Mucosa of rectum (tissue), 2 donors: ENCODE results near the gene SSTR5.

Source experiments
- H3K27ac ChIP-seq, 2 donors: one replicate each; pipeline ENCODE4 v1.7.0; 2013; ENCODE audit warnings: inconsistent platforms in 2 of 2, low read depth in 2 of 2, low read length in 2 of 2
- H3K27me3 ChIP-seq, 2 donors: one replicate each; pipeline ENCODE4 v1.7.0; 2013; ENCODE audit warnings: low read length in 2 of 2; ENCODE audit not compliant: control insufficient read depth in 2 of 2, insufficient read depth in 2 of 2
- H3K36me3 ChIP-seq, 2 donors: one replicate each; pipeline ENCODE4 v1.7.0; 2013; ENCODE audit warnings: low read length in 2 of 2; ENCODE audit not compliant: control insufficient read depth in 2 of 2, insufficient read depth in 2 of 2
- H3K4me1 ChIP-seq, 2 donors: one replicate each; pipeline ENCODE4 v1.7.0; 2013; ENCODE audit warnings: low read length in 2 of 2, mild to moderate bottlenecking in 1 of 2; ENCODE audit not compliant: control insufficient read depth in 2 of 2, insufficient read depth in 2 of 2
- H3K4me3 ChIP-seq, 2 donors: one replicate each; pipeline ENCODE4 v1.7.0; 2013; ENCODE audit warnings: low read length in 2 of 2
- H3K9ac ChIP-seq, 2 donors: one replicate each; pipeline ENCODE4 v1.7.0; 2013; ENCODE audit warnings: low read length in 2 of 2, low read depth in 1 of 2, mild to moderate bottlenecking in 1 of 2
- H3K9me3 ChIP-seq, 2 donors: one replicate each; pipeline ENCODE4 v1.7.0; 2013; ENCODE audit warnings: low read length in 2 of 2; ENCODE audit not compliant: control insufficient read depth in 2 of 2
- donor health status: healthy.
- donor health status: Normal muscosa, but diverticular disease.

SSTR5 gene

GRCh38 chr16:1053700-1054368, 18.7 kb upstream of the SSTR5 start:
- Histone ChIP-seq H3K9me3 (peaks cover 0 to 2% of the 10 kb centered on the region in 2 donors), H3K4me1 (no peaks in the 10 kb centered on the region), H3K9ac (no peak overlapping the region), H3K27me3 (peaks cover 2 to 6% of the 10 kb centered on the region in 2 donors), H3K4me3 (no peak overlapping the region), H3K36me3 (no peaks in the 10 kb centered on the region), H3K27ac (no peak overlapping the region)

DNA sequence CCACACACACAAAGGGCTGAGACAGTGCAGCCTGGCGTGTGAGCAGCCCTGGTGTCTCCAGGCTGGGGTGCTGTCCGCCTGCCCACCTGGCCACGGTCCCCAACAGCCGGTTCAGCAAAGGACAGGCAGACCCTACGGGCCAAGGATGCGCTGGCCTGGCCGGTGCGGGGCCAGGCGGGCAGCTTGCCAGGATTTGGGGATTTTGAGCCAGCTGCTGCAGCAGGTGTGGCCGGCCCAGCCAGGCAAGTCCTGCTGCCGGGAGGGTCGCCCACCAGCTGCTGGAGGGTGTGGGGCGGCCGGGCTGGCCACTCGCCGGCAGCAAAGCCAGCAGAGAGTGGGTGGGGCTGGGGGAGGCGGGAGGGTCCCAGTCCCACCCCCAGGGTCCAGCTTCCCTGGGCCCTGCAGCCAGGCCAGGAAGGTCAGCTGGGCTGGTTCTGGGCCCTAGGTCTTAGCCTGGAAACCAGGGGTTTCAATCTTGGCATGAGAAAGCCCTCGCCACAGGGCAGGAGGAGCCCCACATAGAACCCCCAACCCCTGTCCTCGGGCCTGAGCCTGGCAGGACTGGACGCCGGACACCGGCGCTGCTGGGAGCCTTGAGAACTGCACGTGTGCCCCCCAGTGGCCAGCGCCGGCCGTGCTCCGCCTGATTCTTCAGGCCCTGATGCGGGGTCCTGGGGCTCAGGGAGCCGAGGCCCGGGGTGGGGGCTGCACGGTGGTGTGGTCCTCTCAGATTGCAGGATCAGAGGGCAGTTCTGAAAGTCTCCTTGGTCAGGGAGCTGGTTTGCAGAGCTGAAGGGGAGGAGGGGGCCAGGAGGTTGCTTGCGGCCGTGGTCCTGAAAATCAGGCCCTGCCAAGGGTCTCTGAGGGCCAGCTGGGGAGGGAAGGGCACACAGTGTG, 17.6 kb upstream of the SSTR5 start:
- H3K27ac ChIP-seq = no peak overlapping the region
- no peaks in the 10 kb centered on the region for H3K4me1 ChIP-seq
- H3K36me3 ChIP-seq = no peaks in the 10 kb centered on the region
- H3K4me3 ChIP-seq = no peak overlapping the region
- H3K27me3 ChIP-seq = peaks cover 0 to 2% of the 10 kb centered on the region in 2 donors
- peaks cover 0 to 2% of the 10 kb centered on the region in 2 donors for H3K9me3 ChIP-seq
- H3K9ac ChIP-seq = no peak overlapping the region

- no peak overlapping the region for H3K9ac ChIP-seq
- no peaks in the 10 kb centered on the region for H3K36me3 ChIP-seq
- no peaks in the 10 kb centered on the region for H3K4me1 ChIP-seq
- peaks cover 0 to 2% of the 10 kb centered on the region in 2 donors for H3K27me3 ChIP-seq
- H3K4me3 ChIP-seq = no peak overlapping the region
- no peak overlapping the region for H3K27ac ChIP-seq
- H3K9me3 ChIP-seq = peaks cover 0 to 2% of the 10 kb centered on the region in 2 donors
These were observed 17.0 kb upstream of the SSTR5 start for GRCh38 chr16:1055557-1055924.

DNA sequence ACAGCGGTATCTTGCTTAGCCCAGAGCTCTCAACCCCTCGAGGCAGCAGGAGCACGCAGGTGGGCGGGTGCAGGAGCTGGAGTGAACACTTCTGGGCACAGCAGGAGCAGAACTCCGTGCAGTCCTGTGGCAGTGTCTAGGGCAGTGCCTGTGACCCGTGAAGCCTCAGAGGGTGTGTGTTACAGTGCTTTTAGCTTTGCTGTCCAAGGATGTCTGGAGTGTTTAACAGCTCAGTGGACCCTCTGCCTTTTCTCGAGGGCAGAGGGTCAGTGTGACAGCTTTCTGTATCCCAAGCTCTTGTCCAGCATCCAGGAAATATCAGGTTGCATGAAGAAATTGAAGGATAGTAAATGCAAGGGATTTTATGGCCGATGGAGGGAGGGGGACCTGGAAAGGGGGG, 16.4 kb upstream of the SSTR5 start:
- no peak overlapping the region for H3K27ac ChIP-seq
- H3K4me1 ChIP-seq = no peaks in the 10 kb centered on the region
- no peak overlapping the region for H3K9ac ChIP-seq
- peaks cover 0 to 2% of the 10 kb centered on the region in 2 donors for H3K27me3 ChIP-seq
- no peaks in the 10 kb centered on the region for H3K36me3 ChIP-seq
- H3K4me3 ChIP-seq = no peak overlapping the region
- peaks cover 0 to 2% of the 10 kb centered on the region in 2 donors for H3K9me3 ChIP-seq

DNA sequence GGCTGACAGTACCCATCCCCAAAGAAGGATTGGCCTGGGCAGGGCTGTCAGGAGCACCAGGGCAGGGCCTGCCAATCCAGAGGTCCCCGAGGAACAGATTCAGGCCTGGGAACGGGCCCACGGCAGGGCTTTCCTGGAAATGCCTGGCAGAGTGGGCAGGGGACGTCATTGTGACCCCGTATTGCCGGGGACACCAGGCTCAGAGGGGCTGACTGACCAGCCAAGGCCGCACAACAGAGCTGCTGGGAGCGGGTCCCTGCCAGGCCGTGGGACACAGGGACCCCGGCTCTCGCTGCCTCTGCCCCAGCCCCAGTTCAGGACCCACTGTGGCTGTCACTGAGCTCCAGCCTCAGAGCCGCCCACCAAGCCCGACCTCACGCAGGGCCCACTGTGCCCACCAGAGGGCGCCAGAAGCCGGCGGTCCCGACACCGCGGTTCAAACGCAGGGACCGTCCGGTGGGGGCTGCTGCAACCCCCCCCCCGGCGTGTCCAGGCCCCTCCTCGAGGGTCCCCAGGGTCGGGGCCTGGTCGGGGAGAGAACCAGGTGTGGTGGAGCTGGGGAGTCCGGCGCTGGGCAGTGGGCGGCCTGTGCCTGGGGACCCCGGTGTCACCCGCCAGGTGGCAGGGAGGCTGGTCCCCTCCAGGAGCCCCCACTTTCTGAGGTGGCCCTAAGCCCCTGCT, 15.2 kb upstream of the SSTR5 start:
- H3K9me3 ChIP-seq = peaks cover 0 to 2% of the 10 kb centered on the region in 2 donors
- no peak overlapping the region for H3K4me3 ChIP-seq
- H3K4me1 ChIP-seq = no peaks in the 10 kb centered on the region
- peaks cover 0 to 2% of the 10 kb centered on the region in 2 donors for H3K27me3 ChIP-seq
- H3K27ac ChIP-seq = no peak overlapping the region
- H3K9ac ChIP-seq = no peak overlapping the region
- H3K36me3 ChIP-seq = no peaks in the 10 kb centered on the region

- Histone ChIP-seq H3K27ac (no peak overlapping the region), H3K4me3 (no peak overlapping the region), H3K36me3 (no peaks in the 10 kb centered on the region), H3K9ac (no peak overlapping the region), H3K27me3 (peaks cover 0 to 2% of the 10 kb centered on the region in 2 donors), H3K9me3 (peaks cover 0 to 2% of the 10 kb centered on the region in 2 donors), H3K4me1 (no peaks in the 10 kb centered on the region)
These were observed 14.3 kb upstream of the SSTR5 start for GRCh38 chr16:1058216-1058615.

- H3K27ac ChIP-seq = no peak overlapping the region
- peaks cover 0 to 2% of the 10 kb centered on the region in 2 donors for H3K9me3 ChIP-seq
- no peak overlapping the region for H3K9ac ChIP-seq
- H3K4me1 ChIP-seq = no peaks in the 10 kb centered on the region
- peaks cover 0 to 2% of the 10 kb centered on the region in 2 donors for H3K27me3 ChIP-seq
- no peaks in the 10 kb centered on the region for H3K36me3 ChIP-seq
- H3K4me3 ChIP-seq = no peak overlapping the region
These were observed 13.2 kb upstream of the SSTR5 start for GRCh38 chr16:1059310-1059709.

DNA sequence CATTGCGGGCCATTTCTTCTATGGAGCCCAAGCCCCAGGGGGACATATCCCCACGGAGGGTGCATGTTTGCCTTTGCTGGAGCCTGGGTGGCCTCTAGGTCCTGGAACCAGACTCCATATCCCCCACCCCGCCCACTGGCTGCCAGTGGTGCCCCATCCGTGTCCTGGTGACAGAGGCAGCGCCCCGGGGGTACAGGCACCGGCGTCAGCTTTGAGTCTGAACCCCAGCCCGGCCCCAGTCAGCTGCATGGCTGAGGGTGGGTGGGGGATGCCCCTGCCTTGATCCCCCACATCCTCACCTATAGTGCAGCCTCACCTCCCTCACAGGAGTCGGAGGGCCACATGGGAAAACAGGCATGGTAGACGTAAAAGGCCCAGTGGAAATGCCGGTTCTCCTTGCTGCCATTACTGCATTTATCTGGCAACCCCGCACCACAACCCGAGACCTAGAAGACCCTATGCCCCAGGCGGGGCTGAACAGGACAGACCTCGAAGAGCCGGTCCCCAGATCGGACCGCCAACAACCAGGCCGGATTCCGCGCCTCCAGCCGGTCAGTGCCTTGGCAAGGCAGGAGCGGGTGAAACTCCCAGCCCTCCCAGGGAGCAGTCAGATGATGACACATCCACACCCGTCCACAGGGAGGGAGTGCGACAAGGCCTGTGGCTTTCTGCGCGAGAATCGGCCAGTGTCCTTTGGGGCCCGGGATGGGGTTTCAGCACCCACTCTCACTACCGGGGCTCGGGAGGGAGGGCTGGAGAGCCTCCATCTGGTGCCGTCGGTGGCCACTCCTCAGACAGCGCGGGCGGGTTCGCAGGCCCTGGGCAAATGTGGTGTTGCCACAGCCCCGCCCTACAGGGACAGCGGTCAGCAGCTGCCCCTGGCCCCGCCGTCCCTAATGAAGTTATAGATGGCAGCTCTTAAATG, 11.9 kb upstream of the SSTR5 start:
- Histone ChIP-seq H3K36me3 (no peaks in the 10 kb centered on the region), H3K4me1 (no peaks in the 10 kb centered on the region), H3K9me3 (peaks cover 0 to 2% of the 10 kb centered on the region in 2 donors), H3K9ac (no peak overlapping the region), H3K27me3 (peaks cover 0 to 2% of the 10 kb centered on the region in 2 donors), H3K4me3 (no peak overlapping the region), H3K27ac (no peak overlapping the region)

DNA sequence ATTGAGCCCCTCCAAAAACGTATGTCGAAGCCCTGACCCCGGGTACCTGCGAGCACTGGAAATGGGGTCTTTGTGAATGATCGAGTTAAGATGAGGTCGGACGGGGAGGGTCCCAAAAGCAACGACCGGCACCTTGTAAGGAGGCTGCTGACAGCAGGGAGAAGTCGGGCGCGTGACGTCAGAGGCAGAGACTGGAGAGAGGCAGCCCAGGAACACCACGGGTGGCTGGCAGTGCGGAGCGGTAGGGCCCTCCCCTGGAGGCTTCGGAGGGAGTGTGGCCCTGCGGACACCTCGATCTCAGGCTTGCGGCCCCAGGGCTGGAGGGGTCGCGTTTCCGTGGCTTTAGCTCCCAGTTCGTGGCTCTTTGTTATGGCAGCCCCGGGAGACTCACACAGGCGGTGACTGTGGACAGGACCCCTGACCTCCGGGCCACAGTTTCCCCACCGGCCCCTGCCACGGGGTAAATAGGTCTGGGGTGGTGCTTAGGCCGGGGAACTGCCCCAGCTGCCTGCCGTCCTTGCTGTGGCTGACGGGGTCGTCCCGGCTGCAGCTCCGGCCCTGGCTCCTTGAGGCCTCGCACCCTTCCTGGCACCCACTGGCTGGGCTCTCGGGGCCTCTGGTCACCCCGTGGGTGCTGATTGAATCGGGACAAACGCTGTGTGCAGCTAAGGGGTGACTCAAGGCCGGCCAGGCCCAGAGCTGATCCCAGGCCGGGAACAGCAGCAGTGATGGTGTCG, 10.6 kb upstream of the SSTR5 start:
- no peaks in the 10 kb centered on the region for H3K36me3 ChIP-seq
- H3K4me3 ChIP-seq = no peak overlapping the region
- no peaks in the 10 kb centered on the region for H3K4me1 ChIP-seq
- H3K27me3 ChIP-seq = peaks cover 0 to 4% of the 10 kb centered on the region in 2 donors
- no peak overlapping the region for H3K9ac ChIP-seq
- H3K27ac ChIP-seq = no peak overlapping the region
- no peaks in the 10 kb centered on the region for H3K9me3 ChIP-seq
